HepG2 (cell line): Measurements from ENCODE around the gene ERF. TPM values are rescaled to one million over a fixed set of nuclear protein-coding genes. Genes with fewer than 3 reads are reported as not detected.
A peak's percentile ranks its signal among the peaks of the same experiment; 100 is the strongest.

Source experiments
- ADNP ChIP-seq: sonication (generic); formaldehyde crosslinking; IDR thresholded peaks from 2 replicates; pipeline ENCODE4 v1.4.0; 2020; ENCODE audit warnings: missing genetic modification reagents
- AHDC1 ChIP-seq: sonication (generic); formaldehyde crosslinking; IDR thresholded peaks from 2 replicates; pipeline ENCODE4 v1.5.1; 2020; ENCODE audit warnings: mild to moderate bottlenecking, missing genetic modification reagents, borderline replicate concordance
- FUBP1 ChIP-seq: sonication (generic); formaldehyde crosslinking; IDR thresholded peaks from 2 replicates; pipeline ENCODE4 v1.5.1; 2020; ENCODE audit warnings: missing genetic modification reagents, mild to moderate bottlenecking, borderline replicate concordance
- GRHL1 ChIP-seq: sonication (generic); formaldehyde crosslinking; conservative IDR thresholded peaks from 2 replicates; pipeline ENCODE4 v1.8.0; 2022; ENCODE audit warnings: missing genetic modification reagents
- GTF3A ChIP-seq: sonication (generic); formaldehyde crosslinking; conservative IDR thresholded peaks from 2 replicates; pipeline ENCODE4 v1.4.0; 2020; ENCODE audit warnings: mild to moderate bottlenecking, missing genetic modification reagents
- IKZF5 ChIP-seq: IDR thresholded peaks from 2 replicates; pipeline ENCODE4 v1.6.1; 2018; ENCODE audit warnings: missing genetic modification reagents, mild to moderate bottlenecking, missing compliant biosample characterization
- MTA3 ChIP-seq: sonication (generic); formaldehyde crosslinking; IDR thresholded peaks from 2 replicates; pipeline ENCODE4 v1.4.0; 2020; ENCODE audit warnings: missing genetic modification reagents
- MYC ChIP-seq: sonication (generic); formaldehyde crosslinking; IDR thresholded peaks from 2 replicates; pipeline ENCODE4 v1.9.0; 2021; ENCODE audit warnings: missing genetic modification reagents, borderline replicate concordance
- NFIC ChIP-seq: IDR thresholded peaks from 2 replicates; pipeline ENCODE4 v1.6.1; 2012; ENCODE audit warnings: mild to moderate bottlenecking, low read length, inconsistent platforms
- RARG ChIP-seq: sonication (generic); formaldehyde crosslinking; IDR thresholded peaks from 2 replicates; pipeline ENCODE4 v1.4.0; 2020; ENCODE audit warnings: low read depth, mild to moderate bottlenecking, missing genetic modification reagents
- REXO4 ChIP-seq: sonication (generic); formaldehyde crosslinking; IDR thresholded peaks from 2 replicates; pipeline ENCODE4 v1.8.0; 2022; ENCODE audit warnings: missing genetic modification reagents, mild to moderate bottlenecking, borderline replicate concordance
- SMC3 ChIP-seq: IDR thresholded peaks from 2 replicates; pipeline ENCODE4 v1.6.1; 2011; ENCODE audit warnings: low read length, improper control_type of control experiment
- ZBTB4 ChIP-seq: sonication (generic); formaldehyde crosslinking; IDR thresholded peaks from 2 replicates; pipeline ENCODE4 v1.4.0; 2020; ENCODE audit warnings: missing genetic modification reagents, mild to moderate bottlenecking, borderline replicate concordance
- ZNF549 ChIP-seq: sonication (generic); formaldehyde crosslinking; IDR thresholded peaks from 2 replicates; pipeline ENCODE4 v1.5.0; 2020; ENCODE audit warnings: missing genetic modification reagents
- ZNF780A ChIP-seq: sonication (generic); formaldehyde crosslinking; IDR thresholded peaks from 2 replicates; pipeline ENCODE4 v1.8.0; 2022; ENCODE audit warnings: mild to moderate bottlenecking, missing genetic modification reagents, moderate library complexity
- polyA plus RNA-seq, 8 experiments: library from polyadenylated mRNA; depleted of rRNA in 3 of 8; stranded (reverse) in 7 of 8; unstranded in 1 of 8; fragments of >200 nt; fragmentation: Illumina TruSeq in 4 of 8; extraction: Trizol in 4 of 8; gene quantifications; 2 replicates each; pipeline versions ENCODE4 v1.2.1 to v1.2.3, GENCODE V29; 2011 to 2016; ENCODE audit warnings: low read depth in 4 of 8, missing spikeins in 1 of 8, mixed read lengths in 1 of 8; ENCODE audit not compliant: insufficient read depth in 1 of 8
- total RNA-seq, 5 experiments: library from RNA; depleted of rRNA; stranded (reverse); fragments of >200 nt; fragmentation: Illumina TruSeq; extraction: Trizol; gene quantifications; 2 replicates each; pipeline ENCODE4 v1.2.3, GENCODE V29; 2016; ENCODE audit warnings: low read depth in 1 of 5

ERF gene
- total and polyA plus RNA-seq, 2 of the 13 experiments (the other 11 are each of a cell fraction or from before 2014, with no cell fraction given), result 67.1 to 69.9 TPM

GRCh38 chr19:42268142-42268703 lies 13.3 kb upstream of the ERF start (continued):
- TF ChIP-seq AHDC1 (CRISPR knock-in tag), result no peak
- TF ChIP-seq NFIC, result no peak
- TF ChIP-seq ZBTB4 (CRISPR knock-in tag), result peak; percentile 38; the same call in 1 of the 2 replicates
- TF ChIP-seq ZNF549 (CRISPR knock-in tag), result no peak
- TF ChIP-seq SMC3, result 0 out of 2 replicates have a peak, but pooled peaks have one; percentile 3
- TF ChIP-seq IKZF5, result peak; percentile 67
- no peak for TF ChIP-seq ZNF780A (CRISPR knock-in tag)
- TF ChIP-seq FUBP1 (CRISPR knock-in tag), result no peak
- no peak for TF ChIP-seq REXO4 (CRISPR knock-in tag)
- TF ChIP-seq MTA3, result no peak
- TF ChIP-seq RARG (CRISPR knock-in tag), result no peak
- TF ChIP-seq GRHL1, result no peak
- TF ChIP-seq MYC (CRISPR knock-in tag), result peak; percentile 80; the same call in 1 of the 2 replicates
- no peak for TF ChIP-seq GTF3A (CRISPR knock-in tag)
- TF ChIP-seq ADNP (CRISPR knock-in tag), result no peak
